H1 (cell line): ENCODE measurements around the gene MTMR10. TPM values are rescaled to one million over a fixed set of nuclear protein-coding genes. Genes with fewer than 3 reads are reported as not detected.

Experiments used
- CTCF ChIA-PET: fragments of 300-600 bp; sonication (Branson Sonifier 250); formaldehyde crosslinking; loops from one replicate; lab custom pipeline; 2021; ENCODE audit not compliant: partially characterized antibody; lab: Charles Lee
- POLR2A ChIA-PET: fragments of 300-600 bp; sonication (Branson Sonifier 250); formaldehyde crosslinking; loops from one replicate; lab custom pipeline; 2021; ENCODE audit warnings: inconsistent platforms; ENCODE audit not compliant: partially characterized antibody; lab: Charles Lee
- DNase-seq, 2 experiments: peaks; one replicate each; pipeline versions ENCODE4 v3.0.0 to v3.0.0-alpha.2; 2010 to 2022; ENCODE audit warnings: low spot score in 2 of 2, low read depth in 1 of 2, mixed read lengths in 1 of 2
- FAIRE-seq: peaks from 2 replicates; lab custom pipeline; 2011; peaks lifted over from hg19 to GRCh38; lab: Jason Lieb, UNC
- H2AFZ ChIP-seq: 2 replicates; pipeline ENCODE4 v1.8.1; 2012; ENCODE audit warnings: low read length, inconsistent platforms
- H2AK5ac ChIP-seq: 2 replicates; pipeline ENCODE4 v1.6.1; 2013; ENCODE audit warnings: low read depth, low read length
- H2BK120ac ChIP-seq: replicated peaks from 2 replicates; pipeline ENCODE3; 2013; ENCODE audit warnings: low read depth, low read length, inconsistent platforms
- H2BK12ac ChIP-seq: 2 replicates; pipeline ENCODE4 v1.6.1; 2013; ENCODE audit warnings: low read depth, low read length
- H2BK15ac ChIP-seq: 2 replicates; pipeline ENCODE4 v1.6.1; 2013; ENCODE audit warnings: low read length
- H2BK20ac ChIP-seq: 2 replicates; pipeline ENCODE4 v1.6.1; 2013; ENCODE audit warnings: low read length
- H2BK5ac ChIP-seq: 2 replicates; pipeline ENCODE4 v1.6.1; 2013; ENCODE audit warnings: low read depth, low read length
- H3K14ac ChIP-seq: 2 replicates; pipeline ENCODE4 v1.6.1; 2013; ENCODE audit warnings: inconsistent platforms; ENCODE audit not compliant: insufficient read length
- H3K18ac ChIP-seq: 2 replicates; pipeline ENCODE4 v1.6.1; 2013; ENCODE audit warnings: low read length; ENCODE audit errors: extremely low read depth
- H3K23ac ChIP-seq: 2 replicates; pipeline ENCODE4 v1.6.1; 2013; ENCODE audit warnings: inconsistent platforms; ENCODE audit not compliant: insufficient read length
- H3K23me2 ChIP-seq: 2 replicates; pipeline ENCODE4 v1.6.1; 2013; ENCODE audit warnings: low read depth, low read length
- H3K27ac ChIP-seq: 2 replicates; pipeline ENCODE4 v1.6.1; 2011; ENCODE audit warnings: low read depth, low read length, inconsistent platforms
- H3K27me3 ChIP-seq, 4 experiments: replicated peaks in 1 of 4; 1 replicate in 1 of 4; 2 replicates in 3 of 4; pipeline versions ENCODE4 v1.6.1 to v1.8.1; 2011 to 2013; ENCODE audit warnings: low read length in 3 of 4, mild to moderate bottlenecking in 3 of 4, inconsistent platforms in 2 of 4, mixed read lengths in 2 of 4, moderate library complexity in 1 of 4; ENCODE audit not compliant: control insufficient read depth in 3 of 4, insufficient read depth in 3 of 4; ENCODE audit errors: extremely low read depth in 1 of 4
- H3K36me3 ChIP-seq, 4 experiments: 2 replicates each; pipeline versions ENCODE4 v1.6.1 to v1.8.1; 2011 to 2013; ENCODE audit warnings: mild to moderate bottlenecking in 4 of 4, low read length in 3 of 4, moderate library complexity in 2 of 4, control low read depth in 1 of 4, inconsistent platforms in 1 of 4; ENCODE audit not compliant: insufficient read depth in 4 of 4, control insufficient read depth in 2 of 4
- H3K4ac ChIP-seq: replicated peaks from 2 replicates; pipeline ENCODE3; 2013; ENCODE audit warnings: low read length, low read depth, mixed read lengths, inconsistent platforms; ENCODE audit not compliant: insufficient read length
- H3K4me1 ChIP-seq, 4 experiments: replicated peaks in 1 of 4; 1 replicate in 1 of 4; 2 replicates in 3 of 4; pipeline versions ENCODE4 v1.6.1 to v1.8.1; 2011 to 2013; ENCODE audit warnings: low read length in 3 of 4, inconsistent platforms in 2 of 4, mixed read lengths in 1 of 4; ENCODE audit not compliant: insufficient read depth in 4 of 4, control insufficient read depth in 3 of 4
- H3K4me2 ChIP-seq, 2 experiments: 2 replicates each; pipeline versions ENCODE4 v1.6.1 to v1.8.1; 2011 to 2013; ENCODE audit warnings: low read depth in 2 of 2, low read length in 2 of 2, control low read depth in 1 of 2, inconsistent platforms in 1 of 2, mild to moderate bottlenecking in 1 of 2; ENCODE audit not compliant: insufficient read depth in 1 of 2
- H3K4me3 ChIP-seq, 4 experiments: fragments of 200-600, 300-600 bp in 1 of 4; sonication (generic), shearing (Covaris generic), sonication (Bioruptor Twin) in 1 of 4; 2 replicates each; pipeline versions ENCODE4 v1.5.1 to v1.8.1; 2011 to 2016; ENCODE audit warnings: low read length in 4 of 4, low read depth in 3 of 4, control low read depth in 2 of 4, inconsistent platforms in 2 of 4, mild to moderate bottlenecking in 2 of 4, mixed read lengths in 1 of 4, moderate library complexity in 1 of 4; ENCODE audit not compliant: insufficient read depth in 2 of 4; ENCODE audit errors: extremely low read depth in 1 of 4
- H3K56ac ChIP-seq: replicated peaks from 2 replicates; pipeline ENCODE3; 2013; ENCODE audit warnings: low read depth, mild to moderate bottlenecking, mixed read lengths, low read length, inconsistent platforms; ENCODE audit not compliant: insufficient read length
- H3K79me1 ChIP-seq: 2 replicates; pipeline ENCODE4 v1.6.1; 2013; ENCODE audit warnings: low read depth, low read length, control low read depth
- H3K79me2 ChIP-seq, 2 experiments: 2 replicates each; pipeline versions ENCODE4 v1.6.1 to v1.8.1; 2012 to 2013; ENCODE audit warnings: low read length in 2 of 2, mild to moderate bottlenecking in 2 of 2, inconsistent platforms in 1 of 2; ENCODE audit not compliant: insufficient read depth in 2 of 2, control insufficient read depth in 1 of 2
- H3K9ac ChIP-seq, 4 experiments: replicated peaks in 1 of 4; 1 replicate in 1 of 4; 2 replicates in 3 of 4; pipeline versions ENCODE4 v1.6.1 to v1.8.1; 2011 to 2013; ENCODE audit warnings: low read depth in 3 of 4, low read length in 3 of 4, control low read depth in 2 of 4, mild to moderate bottlenecking in 2 of 4, moderate library complexity in 2 of 4, inconsistent platforms in 1 of 4; ENCODE audit errors: extremely low read depth in 1 of 4
- H3K9me3 ChIP-seq, 2 experiments: 2 replicates each; pipeline versions ENCODE4 v1.6.1 to v1.8.1; 2012 to 2013; ENCODE audit warnings: mild to moderate bottlenecking in 2 of 2, moderate library complexity in 2 of 2, control low read depth in 1 of 2, inconsistent platforms in 1 of 2, low read depth in 1 of 2, low read length in 1 of 2, mixed read lengths in 1 of 2; ENCODE audit not compliant: insufficient read depth in 2 of 2
- H4K20me1 ChIP-seq, 2 experiments: replicated peaks in 1 of 2; 2 replicates each; pipeline versions ENCODE3 to v1.8.1; 2011 to 2013; ENCODE audit warnings: inconsistent platforms in 2 of 2, low read length in 2 of 2, mild to moderate bottlenecking in 1 of 2; ENCODE audit not compliant: insufficient read depth in 2 of 2, control insufficient read depth in 1 of 2
- H4K5ac ChIP-seq: 2 replicates; pipeline ENCODE4 v1.6.1; 2013; ENCODE audit warnings: low read length, low read depth, mixed read lengths, inconsistent platforms; ENCODE audit not compliant: insufficient read length
- H4K8ac ChIP-seq: 2 replicates; pipeline ENCODE4 v1.8.0; 2013; ENCODE audit warnings: mild to moderate bottlenecking, moderate library complexity, low read length, inconsistent platforms; ENCODE audit not compliant: insufficient read depth; ENCODE audit errors: extremely low read depth
- H4K91ac ChIP-seq: replicated peaks from 2 replicates; pipeline ENCODE3; 2013; ENCODE audit warnings: low read length, mixed read lengths, inconsistent platforms; ENCODE audit not compliant: insufficient read length
- TAF1 ChIP-seq: IDR thresholded peaks from 2 replicates; pipeline ENCODE4 v1.6.1; 2011; ENCODE audit warnings: mild to moderate bottlenecking, low read depth, low read length
- WGBS, 2 experiments: shearing (Covaris generic) in 1 of 2; methylation state at CpG; one replicate each; pipeline versions ENCODE4 v1.1.6 to v1.1.7; 2013 to 2015; ENCODE audit warnings: low lambda C conversion rate in 2 of 2, mixed read lengths in 2 of 2, inconsistent platforms in 1 of 2, low coverage in 1 of 2, missing lambda C conversion rate in 1 of 2; ENCODE audit not compliant: insufficient replicate concordance in 2 of 2, insufficient coverage in 1 of 2, insufficient read length in 1 of 2; ENCODE audit errors: extremely low coverage in 1 of 2, missing lambda C conversion rate in 1 of 2; 5-methylcytosine and 5-hydroxymethylcytosine counted together
- polyA plus RNA-seq, 7 experiments: library from polyadenylated mRNA; depleted of rRNA in 3 of 7; stranded (reverse) in 5 of 7; unstranded in 2 of 7; fragments of >200 nt in 5 of 7; fragments of 200-250 nt in 2 of 7; gene quantifications; 1 replicate in 5 of 7; 2 replicates in 1 of 7; 4 replicates in 1 of 7; pipeline versions ENCODE4 v1.2.1 to v1.2.3, GENCODE V29; 2011 to 2013; ENCODE audit warnings: missing spikeins in 2 of 7, mixed read lengths in 2 of 7
- total RNA-seq: library from RNA; stranded (reverse); fragmentation: NEBNext Ultra II Directional; extraction: Animal tissue kit (Norgen Biotek cat#: 25700); gene quantifications from 2 replicates; pipeline ENCODE4 v1.2.1, GENCODE V29; 2021

The MTMR10 gene
- total and polyA plus RNA-seq, 2 of the 8 experiments (the other 6 are each of a cell fraction or from before 2014, with no cell fraction given) = 3.8 to 13.1 TPM

- Histone ChIP-seq H4K8ac (no peak overlapping the region), H3K4me1 (peaks cover 0 to 6% (median 2%) of the 10 kb centered on the region in 4 experiments; a peak in 4 of 7 replicates), H3K27ac (no peak overlapping the region), H2AK5ac (no peak overlapping the region), H2BK15ac (no peak overlapping the region), H4K20me1 (no peaks in the 10 kb centered on the region), H3K79me2 (no peaks in the 10 kb centered on the region), H4K5ac (no peak overlapping the region), H3K79me1 (no peaks in the 10 kb centered on the region), H3K23me2 (no peaks in the 10 kb centered on the region), H2BK5ac (no peak overlapping the region), H2AFZ (peak overlapping the region; percentile 45; the same call in 1 of the 2 replicates), H3K36me3 (no peaks in the 10 kb centered on the region), H4K91ac (no peak overlapping the region), H3K56ac (no peak overlapping the region), H3K4me3 (no peak overlapping the region), H3K9me3 (no peaks in the 10 kb centered on the region), H3K4me2 (no peak overlapping the region), H2BK20ac (no peak overlapping the region), H3K9ac (no peak overlapping the region), H3K14ac (no peak overlapping the region), H3K18ac (no peak overlapping the region), H3K23ac (no peak overlapping the region), H2BK120ac (no peak overlapping the region), H2BK12ac (no peak overlapping the region), H3K27me3 (no peaks in the 10 kb centered on the region), H3K4ac (no peak overlapping the region)
- FAIRE-seq (no peak), DNase-seq (no peak)
- ChIA-PET CTCF (interaction anchor here (0.6 to 0.8 kb wide), 2 partner anchors 12 to 64 kb away, joined by 3 read pairs; no protein-coding TSS in a partner anchor), POLR2A (interaction anchor here (0.6 to 3.2 kb wide), 2 partner anchors 11 to 26 kb away, joined by 6 to 13 read pairs; partner anchors contain the start of gene MTMR10)
- WGBS, 2 experiments = 90% methylated on average over 3 of the region's 3 CpGs; no CpG with 5 or more reads in 1 of the 2 experiments
- TF ChIP-seq TAF1 = no peak
These were observed 10.3 kb upstream of the MTMR10 start for GRCh38 chr15:31001702-31002101.
